ENCODE data around the gene KAZN.
"Not testable (repeated sequence)": the region's sequence is repeated elsewhere in the genome, so short reads cannot be mapped to it uniquely, and the experiment has no call there.

The KAZN gene
- 0.27 to 0.67 (median 0.39) reads per million in 3 experiments for total RNA-seq

- no peak for DNase-seq
Measured at GRCh38 chr1:14598498-14599182, at the start of gene KAZN. Gene KAZN, plus strand, starts transcription at chr1:14598685.

GRCh38 chr1:14549897-14550620, 48.4 kb upstream of the KAZN start:
- DNase-seq: no peak

- DNase-seq: no peak
Measured at GRCh38 chr1:14551386-14551785, 47.1 kb upstream of the KAZN start.

GRCh38 chr1:14552246-14552965, 46.1 kb upstream of the KAZN start:
- no peak for DNase-seq

- no peak for DNase-seq
Measured at GRCh38 chr1:14553711-14554110, 44.8 kb upstream of the KAZN start.

GRCh38 chr1:14555091-14555490, 43.4 kb upstream of the KAZN start:
- no peak for DNase-seq

GRCh38 chr1:14561014-14561693, 37.3 kb upstream of the KAZN start:
- no peak for DNase-seq

GRCh38 chr1:14565090-14565489, 33.4 kb upstream of the KAZN start:
- no peak for DNase-seq

GRCh38 chr1:14567056-14567455, 31.4 kb upstream of the KAZN start:
- no peak for DNase-seq

GRCh38 chr1:14567903-14568302, 30.6 kb upstream of the KAZN start:
- DNase-seq: no peak

GRCh38 chr1:14568716-14569355, 29.6 kb upstream of the KAZN start:
- no peak for DNase-seq

- DNase-seq: no peak
Measured at GRCh38 chr1:14570514-14570913, 28.0 kb upstream of the KAZN start.

GRCh38 chr1:14571810-14572767, 26.4 kb upstream of the KAZN start:
- no peak for DNase-seq

- no peak for DNase-seq
Measured at GRCh38 chr1:14572861-14573260, 25.6 kb upstream of the KAZN start.

- no peak for DNase-seq
Measured at GRCh38 chr1:14576155-14576554, 22.3 kb upstream of the KAZN start.

GRCh38 chr1:14577261-14577660, 21.2 kb upstream of the KAZN start:
- no peak for DNase-seq

GRCh38 chr1:14578156-14578555, 20.3 kb upstream of the KAZN start:
- no peak for DNase-seq

- not testable (repeated sequence) for DNase-seq
Measured at GRCh38 chr1:14580295-14580694, 18.2 kb upstream of the KAZN start.

- DNase-seq: no peak
Measured at GRCh38 chr1:14580986-14581385, 17.5 kb upstream of the KAZN start.

- no peak for DNase-seq
Measured at GRCh38 chr1:14583788-14584187, 14.7 kb upstream of the KAZN start.

- no peak for DNase-seq
Measured at GRCh38 chr1:14585728-14586127, 12.8 kb upstream of the KAZN start.

All from central memory CD4-positive, alpha-beta T cell (primary cell).